Stomach (tissue), 4 donors: ENCODE data around the gene ATF7.

Source experiments
- POLR2A ChIP-seq, 4 donors: fragments of 450-650 bp; IDR thresholded peaks; one replicate each; pipeline ENCODE4 v1.6.1; 2016; ENCODE audit warnings: antibody characterized with exemption in 4 of 4, control low read depth in 2 of 4, mild to moderate bottlenecking in 1 of 4, moderate library complexity in 1 of 4
- TF ChIP-seq, protein P1 (sequence below), 7 experiments: fragments of 450-650 bp in 4 of 7; fragments of 200-600 bp in 3 of 7; sonication (generic) in 3 of 7; IDR thresholded peaks; one replicate each; pipeline ENCODE4 v1.5.1; 2016 to 2019; ENCODE audit warnings: antibody characterized with exemption in 7 of 7, control low read depth in 2 of 7, mild to moderate bottlenecking in 1 of 7

- TF ChIP-seq, protein P1, sequence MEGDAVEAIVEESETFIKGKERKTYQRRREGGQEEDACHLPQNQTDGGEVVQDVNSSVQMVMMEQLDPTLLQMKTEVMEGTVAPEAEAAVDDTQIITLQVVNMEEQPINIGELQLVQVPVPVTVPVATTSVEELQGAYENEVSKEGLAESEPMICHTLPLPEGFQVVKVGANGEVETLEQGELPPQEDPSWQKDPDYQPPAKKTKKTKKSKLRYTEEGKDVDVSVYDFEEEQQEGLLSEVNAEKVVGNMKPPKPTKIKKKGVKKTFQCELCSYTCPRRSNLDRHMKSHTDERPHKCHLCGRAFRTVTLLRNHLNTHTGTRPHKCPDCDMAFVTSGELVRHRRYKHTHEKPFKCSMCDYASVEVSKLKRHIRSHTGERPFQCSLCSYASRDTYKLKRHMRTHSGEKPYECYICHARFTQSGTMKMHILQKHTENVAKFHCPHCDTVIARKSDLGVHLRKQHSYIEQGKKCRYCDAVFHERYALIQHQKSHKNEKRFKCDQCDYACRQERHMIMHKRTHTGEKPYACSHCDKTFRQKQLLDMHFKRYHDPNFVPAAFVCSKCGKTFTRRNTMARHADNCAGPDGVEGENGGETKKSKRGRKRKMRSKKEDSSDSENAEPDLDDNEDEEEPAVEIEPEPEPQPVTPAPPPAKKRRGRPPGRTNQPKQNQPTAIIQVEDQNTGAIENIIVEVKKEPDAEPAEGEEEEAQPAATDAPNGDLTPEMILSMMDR (IDR thresholded peaks at IDR 0.05) = no peak
- no peak for TF ChIP-seq POLR2A (IDR thresholded peaks at IDR 0.05)
Measured at GRCh38 chr12:53657041-53657440, 30.9 kb upstream of the ATF7 start.
